Measurements from ENCODE around the gene MVB12A.
A peak's percentile ranks its signal among the peaks of the same experiment; 100 is the strongest.

Gene MVB12A

DNA sequence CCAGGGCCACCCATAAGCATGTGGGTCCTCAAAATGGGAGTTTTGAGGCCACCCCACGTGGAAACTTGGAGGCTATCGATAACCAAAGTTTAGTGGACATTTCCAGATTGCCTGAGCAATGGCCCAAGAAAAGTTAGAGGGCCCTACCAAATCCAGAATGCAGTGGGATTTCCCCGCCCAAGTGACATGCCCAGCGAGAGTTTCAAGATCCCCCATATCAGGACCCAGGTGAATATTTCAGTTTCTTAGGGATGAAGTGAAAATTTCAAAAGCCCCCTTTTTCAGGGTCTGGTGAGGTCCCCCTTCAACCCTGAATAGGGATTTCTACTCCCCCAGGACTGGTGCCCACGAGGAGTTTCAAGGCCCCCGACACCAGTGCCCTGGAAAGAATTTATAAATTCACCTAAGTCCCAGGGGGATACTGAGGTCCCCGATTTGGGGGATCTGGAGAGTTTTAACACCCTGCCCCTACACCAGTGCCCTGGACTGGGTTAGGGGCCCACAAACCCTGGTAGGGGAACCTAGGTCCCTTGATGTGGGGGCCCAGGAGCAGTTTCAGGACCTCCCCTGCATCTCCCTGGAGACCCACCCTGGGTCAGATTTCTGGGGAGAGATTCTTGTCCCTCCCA is 15.1 kb upstream of the MVB12A start:
- no peak for DNase-seq

DNA sequence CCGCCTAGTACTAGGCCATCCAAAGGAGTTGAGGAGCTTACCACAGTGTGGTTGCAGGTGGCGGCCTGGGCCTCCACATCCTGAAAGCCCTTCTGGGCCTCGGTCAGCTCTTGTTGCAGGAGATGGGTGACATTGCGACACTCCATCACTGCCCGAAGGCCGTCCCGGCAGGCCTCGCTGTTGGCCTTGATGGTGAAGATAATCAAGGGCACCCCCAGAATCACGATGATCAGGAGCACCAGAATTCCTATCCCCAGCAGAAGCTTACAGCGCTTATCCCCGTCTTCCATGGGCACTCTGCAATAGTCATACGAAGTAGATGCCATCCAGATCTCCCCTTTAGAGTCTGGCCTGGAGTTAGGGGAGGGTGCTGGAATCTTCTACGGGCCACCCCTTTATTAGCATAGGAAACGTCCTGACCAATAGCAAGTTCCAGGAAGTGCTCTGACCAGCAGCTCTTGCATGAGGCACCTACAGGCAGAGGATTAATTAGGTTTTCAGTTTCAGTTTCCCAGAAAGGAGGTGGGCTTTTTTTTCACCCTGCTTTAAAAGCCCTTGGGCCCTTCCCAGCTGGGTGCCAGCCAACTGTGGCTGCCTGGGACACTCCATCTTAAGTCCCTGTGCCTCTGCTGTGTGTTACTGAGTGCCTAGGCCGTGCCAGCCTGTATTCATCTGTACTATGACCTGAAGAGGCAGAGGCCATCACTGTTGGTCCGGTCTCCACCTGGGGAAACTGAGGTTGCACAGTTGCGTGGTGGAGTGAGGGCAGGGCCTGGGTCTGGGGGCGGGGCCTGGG is 14.4 kb upstream of the MVB12A start, which contains the start of gene BST2:
TSS of gene BST2 (minus strand) at position 381 of the 796 bp plus-strand sequence. CDS start at position 326, 55 bp downstream.
- DNase-seq = peak; percentile 74 to 91 (median 87)

DNA sequence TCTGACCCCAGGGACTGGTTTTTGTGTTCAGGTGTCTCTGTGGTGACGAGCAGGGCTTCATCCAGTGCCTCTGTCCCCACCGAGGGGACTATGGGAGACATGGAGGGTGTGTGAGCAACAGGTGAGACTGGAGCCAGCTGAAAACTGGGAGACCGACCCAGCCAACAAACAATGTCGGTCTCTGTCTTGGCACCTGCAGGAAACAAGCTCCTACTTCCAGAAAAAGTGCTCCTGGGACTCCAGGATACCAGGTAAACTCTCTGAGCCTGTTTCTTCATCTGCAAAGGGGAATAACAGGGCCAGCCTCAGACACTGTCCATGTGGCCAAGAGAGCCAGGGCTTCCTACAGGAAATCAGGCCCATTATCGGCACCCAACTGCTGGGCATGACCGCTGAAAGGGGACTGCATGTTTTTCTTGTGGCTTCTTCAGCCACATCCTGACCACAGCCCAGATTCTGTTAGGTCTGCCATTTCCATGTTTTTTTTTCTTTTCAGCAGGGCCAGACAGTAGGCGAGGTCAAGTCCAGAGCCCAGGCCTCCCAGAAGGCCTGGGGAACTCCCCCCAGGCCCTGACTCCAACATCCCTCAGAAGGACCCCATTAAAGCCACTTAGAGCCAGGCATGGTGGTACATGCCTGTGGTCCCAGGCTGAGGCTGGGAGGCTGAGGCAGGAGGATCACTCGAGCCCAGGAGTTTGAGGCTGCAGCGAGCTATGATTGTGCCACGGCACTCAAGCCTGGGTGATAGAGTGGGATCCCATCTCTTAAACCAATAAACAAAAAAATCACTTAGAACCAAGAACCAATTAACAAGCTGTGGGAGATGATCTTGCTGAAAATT is 13.6 kb upstream of the MVB12A start:
- peak; percentile 33 to 42 (median 38) for DNase-seq

DNA sequence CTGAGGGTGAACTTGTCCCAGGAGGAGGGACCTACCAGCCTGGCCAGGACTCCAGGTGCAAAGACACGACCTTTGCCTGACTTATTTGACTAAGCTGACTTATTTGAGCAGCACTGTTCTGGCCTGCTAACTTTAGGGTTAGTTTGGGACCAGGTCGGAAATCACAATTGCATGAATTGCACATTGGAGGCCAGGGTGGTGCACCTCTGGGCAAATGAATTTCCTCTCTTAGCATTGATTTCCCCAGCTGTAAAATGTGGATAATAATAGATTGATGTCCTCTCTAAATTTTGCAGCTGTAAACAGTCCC is 13.0 kb upstream of the MVB12A start:
- no peak for DNase-seq

DNA sequence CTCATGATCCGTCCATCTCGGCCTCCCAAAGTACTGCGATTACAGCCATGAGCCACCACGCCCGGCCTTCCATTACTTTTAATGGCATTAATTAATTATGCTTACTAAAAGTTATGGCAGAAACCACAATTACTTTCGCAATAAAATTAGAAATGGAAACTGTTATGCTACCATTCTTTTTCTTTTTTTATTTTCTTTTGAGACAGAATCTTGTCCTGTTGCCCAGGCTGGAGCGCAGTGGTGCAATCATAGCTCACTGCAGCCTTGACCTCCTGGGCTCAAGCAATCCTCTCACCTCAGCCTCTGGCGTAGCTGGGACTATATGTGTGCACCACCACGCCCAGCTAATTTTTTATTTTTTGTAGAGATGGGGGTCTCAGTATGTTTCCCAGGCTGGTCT is 9.9 kb upstream of the MVB12A start:
- DNase-seq = no peak

DNA sequence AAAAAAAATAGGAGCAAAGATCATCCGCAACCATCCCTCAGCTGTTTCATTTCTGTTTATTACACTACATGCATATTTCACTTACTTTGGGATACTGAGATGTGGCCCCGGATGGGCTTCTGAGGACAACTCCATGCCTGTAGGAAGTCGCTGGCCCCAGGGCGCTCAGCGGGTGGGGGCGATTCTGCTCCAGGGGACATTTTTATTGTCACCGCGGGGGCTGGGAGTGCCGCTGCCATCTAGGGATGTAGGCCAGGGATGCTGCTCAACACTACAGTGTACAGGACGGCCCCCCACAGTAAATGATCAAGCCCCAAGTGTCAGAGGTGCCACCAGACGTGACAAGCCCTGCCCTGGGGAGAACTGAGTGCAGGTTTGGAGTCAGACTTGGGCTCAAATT is 8.0 kb upstream of the MVB12A start:
- no peak for DNase-seq

- no peak for DNase-seq
Measured at GRCh38 chr19:17414097-17414496, 5.8 kb upstream of the MVB12A start.

GRCh38 chr19:17415121-17415520 is 4.7 kb upstream of the MVB12A start:
- no peak for DNase-seq

DNA sequence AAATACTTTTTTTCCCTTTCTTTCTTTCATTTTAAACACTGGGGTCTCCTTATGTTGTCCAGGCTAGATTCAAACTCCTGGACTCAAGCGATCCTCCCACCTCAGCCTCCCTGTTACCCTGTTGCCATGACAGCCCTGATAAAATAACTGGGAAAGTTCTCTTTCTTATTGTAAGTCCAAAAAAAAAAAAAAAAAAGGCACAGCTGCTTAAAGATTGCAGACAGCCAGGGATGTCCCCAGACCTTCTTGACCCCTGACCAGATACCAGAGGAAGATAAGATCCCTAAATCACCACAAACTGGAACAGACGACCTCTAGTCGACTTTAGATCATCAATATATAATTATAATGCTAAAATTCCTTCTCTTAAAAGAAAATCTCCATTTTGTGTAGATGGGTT is 1.1 kb upstream of the MVB12A start:
- DNase-seq = no peak

DNA sequence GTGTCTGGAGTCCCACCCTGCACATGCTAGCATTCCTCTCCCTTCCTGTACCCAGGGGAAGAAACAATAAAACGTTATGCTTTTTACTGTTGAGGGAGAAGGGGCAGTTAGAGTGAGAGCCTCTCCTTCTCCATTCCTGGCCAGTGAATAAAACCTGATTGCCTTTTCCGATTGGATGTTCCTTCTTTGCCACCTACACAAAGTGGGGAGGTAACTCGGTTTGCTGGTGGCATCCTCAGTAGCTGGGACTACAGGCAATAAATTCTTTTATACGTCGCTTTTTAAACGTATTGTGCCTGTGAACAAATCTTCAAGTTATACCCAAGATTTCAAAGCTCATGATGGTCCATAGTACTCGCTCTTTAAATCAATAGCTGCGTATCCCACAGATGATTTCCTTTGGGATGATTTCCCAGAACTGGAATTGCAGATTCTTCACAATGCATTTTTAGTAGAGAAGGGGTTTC is 660 bp upstream of the MVB12A start:
- DNase-seq = peak in 1 of 4 experiments; percentile 16

- peak; percentile 40 to 74 (median 53) for DNase-seq
Measured at GRCh38 chr19:17420475-17420924, 653 bp downstream of the MVB12A start.

GRCh38 chr19:17421942-17422341 is 2.1 kb downstream of the MVB12A start:
- DNase-seq = no peak

- no peak for DNase-seq
Measured at GRCh38 chr19:17423429-17424208, 3.8 kb downstream of the MVB12A start.

GRCh38 chr19:17424743-17425365 is 5.0 kb downstream of the MVB12A start:
- DNase-seq = peak in 3 of 4 experiments; percentile 29 to 66 (median 46)

- DNase-seq = no peak
Measured at GRCh38 chr19:17429641-17430113, 9.8 kb downstream of the MVB12A start.

DNA sequence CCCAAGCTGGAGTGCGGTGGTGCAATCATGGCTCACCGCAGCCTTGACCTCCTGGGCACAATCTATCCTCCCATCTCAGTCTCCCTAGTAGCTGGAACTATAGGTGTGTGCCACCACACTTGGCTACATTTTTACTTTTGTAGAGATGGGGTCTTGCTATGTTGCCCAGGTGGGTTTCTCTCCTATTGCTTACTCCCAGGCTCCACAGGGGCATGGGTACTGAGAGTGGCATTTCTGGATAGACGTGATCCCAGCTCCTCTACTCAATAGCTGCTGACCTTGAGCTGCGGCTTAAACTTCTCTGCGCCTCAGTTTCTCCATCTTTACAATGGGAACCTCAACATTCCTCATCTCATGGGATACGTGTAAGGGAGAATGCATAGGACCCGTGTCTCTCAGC is 11.6 kb downstream of the MVB12A start:
- DNase-seq = no peak

DNA sequence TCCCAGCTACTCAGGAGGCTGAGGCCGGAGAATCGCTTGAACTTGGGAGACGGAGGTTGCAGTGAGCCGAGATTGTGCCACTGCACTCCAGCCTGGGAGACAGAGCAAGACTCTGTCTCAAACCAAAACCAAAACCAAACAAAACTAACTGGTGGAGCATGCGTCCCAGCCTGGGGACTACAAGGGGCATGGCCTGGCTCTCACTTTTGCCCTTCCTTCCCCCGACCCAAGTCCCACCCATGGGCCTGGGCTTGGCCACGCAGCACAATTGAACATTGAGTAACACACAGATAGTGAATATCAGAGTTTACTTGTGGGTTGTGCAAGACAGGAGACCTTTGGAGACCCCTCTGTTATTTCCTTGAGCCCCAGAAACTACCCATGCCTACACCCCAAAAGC is 15.4 kb downstream of the MVB12A start:
- DNase-seq = no peak

- no peak for DNase-seq
Measured at GRCh38 chr19:17436094-17436873, 16.4 kb downstream of the MVB12A start.

GRCh38 chr19:17436874-17437267 is 17.0 kb downstream of the MVB12A start:
- DNase-seq = peak in 3 of 4 experiments; percentile 34 to 46 (median 44)

GRCh38 chr19:17441241-17442021 is 21.6 kb downstream of the MVB12A start:
- peak; percentile 21 to 52 (median 36) for DNase-seq
